ENCODE measurements around the gene UBALD2. TPM values are rescaled to one million over a fixed set of nuclear protein-coding genes. Genes with fewer than 3 reads are reported as not detected.
"Not testable (repeated sequence)": the region's sequence is repeated elsewhere in the genome, so short reads cannot be mapped to it uniquely, and the experiment has no call there.

Gene UBALD2
- total RNA-seq, result 100 to 1,000 TPM in 1 of 2 donors, 10 to 100 TPM in 1; 75.6 to 113 TPM
- long read RNA-seq, partial matches to known transcripts, result 0 of 8 reads
- long read RNA-seq, other reads (novel, unspliced or antisense), result 7 of 8 reads

GRCh38 chr17:76264755-76265623 is at the start of gene UBALD2:
UBALD2 (plus strand) TSS chr17:76265348; CDS start chr17:76265506, 158 bp downstream.
- intact Hi-C loops (cut with DNase I, micrococcal nuclease), result no loop called here
- DNase-seq, result peak; percentile 98 to 99
- ATAC-seq, result peak; percentile 75

GRCh38 chr17:76217081-76217480 is 48.1 kb upstream of the UBALD2 start:
- intact Hi-C loops (cut with DNase I, micrococcal nuclease), result no loop called here
- ATAC-seq, result no peak

GRCh38 chr17:76219670-76220383 is 45.3 kb upstream of the UBALD2 start:
- DNase-seq, result no peak
- ATAC-seq, result no peak
- intact Hi-C loops (cut with DNase I, micrococcal nuclease), result no loop called here

More at GRCh38 chr17:76217081-76217480, 48.1 kb upstream of the UBALD2 start:
- DNase-seq, result no peak

GRCh38 chr17:76223802-76224201 is 41.3 kb upstream of the UBALD2 start:
- ATAC-seq (no peak), DNase-seq (no peak)
- intact Hi-C loops (cut with DNase I, micrococcal nuclease), result no loop called here

- ATAC-seq; DNase-seq; intact Hi-C loops (cut with DNase I, micrococcal nuclease): not testable (repeated sequence)
Measured at GRCh38 chr17:76225373-76226086, 39.6 kb upstream of the UBALD2 start.

GRCh38 chr17:76226749-76227148 is 38.4 kb upstream of the UBALD2 start:
- ATAC-seq; intact Hi-C loops (cut with DNase I, micrococcal nuclease); DNase-seq: not testable (repeated sequence)

- ATAC-seq, result no peak
- intact Hi-C loops (cut with DNase I, micrococcal nuclease), result no loop called here
Measured at GRCh38 chr17:76232342-76232741, 32.8 kb upstream of the UBALD2 start.

GRCh38 chr17:76233588-76234353 is 31.4 kb upstream of the UBALD2 start:
- intact Hi-C loops (cut with DNase I, micrococcal nuclease), result no loop called here
- DNase-seq, result no peak
- no peak for ATAC-seq

More at GRCh38 chr17:76232342-76232741, 32.8 kb upstream of the UBALD2 start:
- DNase-seq, result no peak

- DNase-seq (no peak), ATAC-seq (no peak)
- intact Hi-C loops (cut with DNase I, micrococcal nuclease), result no loop called here
Measured at GRCh38 chr17:76234354-76234679, 30.8 kb upstream of the UBALD2 start.

- intact Hi-C loops (cut with DNase I, micrococcal nuclease), result no loop called here
- ATAC-seq (no peak), DNase-seq (no peak)
Measured at GRCh38 chr17:76235883-76236282, 29.3 kb upstream of the UBALD2 start.

GRCh38 chr17:76236603-76237002 is 28.5 kb upstream of the UBALD2 start:
- DNase-seq (no peak), ATAC-seq (no peak)
- intact Hi-C loops (cut with DNase I, micrococcal nuclease), result no loop called here

GRCh38 chr17:76237859-76238313 is 27.3 kb upstream of the UBALD2 start:
- DNase-seq (peak in 1 of 2 donors; percentile 69), ATAC-seq (peak; percentile 68)
- intact Hi-C loops (cut with DNase I, micrococcal nuclease), result no loop called here

- ATAC-seq (no peak), DNase-seq (no peak)
- intact Hi-C loops (cut with DNase I, micrococcal nuclease), result no loop called here
Measured at GRCh38 chr17:76238847-76239537, 26.2 kb upstream of the UBALD2 start.

GRCh38 chr17:76239538-76240274 is 25.4 kb upstream of the UBALD2 start:
- intact Hi-C loops (cut with DNase I, micrococcal nuclease), result no loop called here
- ATAC-seq (peak; percentile 17), DNase-seq (no peak)

GRCh38 chr17:76240461-76241203 is 24.5 kb upstream of the UBALD2 start, which contains the start of gene RNF157:
RNF157 (minus strand) TSS chr17:76240493; CDS start chr17:76240240, 253 bp downstream.
- ATAC-seq, result peak; percentile 73
- DNase-seq, result peak; percentile 59 to 67

GRCh38 chr17:76241204-76241538 is 24.0 kb upstream of the UBALD2 start:
- ATAC-seq (no peak), DNase-seq (no peak)
- intact Hi-C loops (cut with DNase I, micrococcal nuclease), result no loop called here

More at GRCh38 chr17:76240461-76241203, 24.5 kb upstream of the UBALD2 start, which contains the start of gene RNF157:
- intact Hi-C loops (cut with DNase I, micrococcal nuclease), result no loop called here

Measured in left colon (tissue), 2 donors.